Endothelial cell of umbilical vein (primary cell): ENCODE results near the gene REPIN1. TPM values are rescaled to one million over a fixed set of nuclear protein-coding genes. Genes with fewer than 3 reads are reported as not detected.

ENCODE experiments used
- BruUV-seq: library from RNA; stranded (reverse); fragments of 400-500 nt; replicated peaks from 2 replicates; lab custom pipeline; 2021; lab: Mats Ljungman, UMichigan
- CTCF ChIA-PET: fragments of 300-600, 350-600 bp; sonication (Branson Sonifier 250); formaldehyde crosslinking; loops from one replicate; lab custom pipeline; 2021; ENCODE audit warnings: antibody characterized with exemption, inconsistent platforms; lab: Charles Lee
- POLR2A ChIA-PET: fragments of 300-600, 350-600 bp; sonication (Branson Sonifier 250); formaldehyde crosslinking; loops from one replicate; lab custom pipeline; 2021; ENCODE audit warnings: antibody characterized with exemption, inconsistent platforms; lab: Charles Lee
- DNase-seq: peaks from one replicate; pipeline ENCODE4 v3.0.0-alpha.2; 2011; ENCODE audit warnings: low read depth, low spot score
- FAIRE-seq: peaks from 2 replicates; lab custom pipeline; 2011; peaks lifted over from hg19 to GRCh38; lab: Jason Lieb, UNC
- H2AFZ ChIP-seq: 2 replicates; pipeline ENCODE4 v1.6.0; 2012; ENCODE audit warnings: low read depth, low read length, control low read depth, inconsistent platforms
- H3K27ac ChIP-seq: 2 replicates; pipeline ENCODE4 v1.5.1; 2011; ENCODE audit warnings: low read depth, mild to moderate bottlenecking, control low read depth, low read length, moderate library complexity; ENCODE audit not compliant: insufficient read depth
- H3K27me3 ChIP-seq, 2 experiments: 2 replicates each; pipeline versions ENCODE4 v1.6.0 to v1.6.1; 2011; ENCODE audit warnings: low read length in 2 of 2, mixed read lengths in 1 of 2; ENCODE audit not compliant: control insufficient read depth in 2 of 2, insufficient read depth in 2 of 2
- H3K36me3 ChIP-seq, 2 experiments: 2 replicates in 1 of 2; 3 replicates in 1 of 2; pipeline ENCODE4 v1.5.1; 2011; ENCODE audit warnings: low read length in 2 of 2, mild to moderate bottlenecking in 1 of 2, moderate library complexity in 1 of 2; ENCODE audit not compliant: control insufficient read depth in 2 of 2, insufficient read depth in 2 of 2; ENCODE audit errors: extremely low read depth in 1 of 2
- H3K4me1 ChIP-seq: 3 replicates; pipeline ENCODE4 v1.5.1; 2011; ENCODE audit warnings: mild to moderate bottlenecking, low read length; ENCODE audit not compliant: control insufficient read depth, insufficient read depth; ENCODE audit errors: extremely low read depth
- H3K4me2 ChIP-seq: 2 replicates; pipeline ENCODE4 v1.6.1; 2011; ENCODE audit warnings: low read length, control low read depth, mixed read lengths; ENCODE audit not compliant: insufficient read depth
- H3K4me3 ChIP-seq, 3 experiments: fragments of 200-600 bp in 1 of 3; sonication (generic), shearing (Covaris generic) in 1 of 3; replicated peaks in 1 of 3; 2 replicates each; pipeline ENCODE4 v1.5.1; 2011 to 2016; ENCODE audit warnings: control low read depth in 3 of 3, low read length in 3 of 3, mild to moderate bottlenecking in 2 of 3, inconsistent platforms in 1 of 3, low read depth in 1 of 3, moderate library complexity in 1 of 3; ENCODE audit not compliant: insufficient read depth in 1 of 3
- H3K79me2 ChIP-seq: 2 replicates; pipeline ENCODE4 v1.6.0; 2012; ENCODE audit warnings: low read length, inconsistent platforms; ENCODE audit not compliant: control insufficient read depth, insufficient read depth
- H3K9ac ChIP-seq: replicated peaks from 2 replicates; pipeline ENCODE3; 2011; ENCODE audit warnings: low read length, control low read depth; ENCODE audit not compliant: insufficient read depth; ENCODE audit errors: extremely low read depth
- H3K9me1 ChIP-seq: replicated peaks from 3 replicates; pipeline ENCODE4 v1.6.0; 2011; ENCODE audit warnings: mild to moderate bottlenecking, low read length; ENCODE audit not compliant: control insufficient read depth, insufficient read depth; ENCODE audit errors: extremely low read depth
- H3K9me3 ChIP-seq: replicated peaks from 2 replicates; pipeline ENCODE4 v1.5.1; 2012; ENCODE audit warnings: low read length, inconsistent platforms; ENCODE audit not compliant: control insufficient read depth, insufficient read depth
- H4K20me1 ChIP-seq: replicated peaks from 2 replicates; pipeline ENCODE3; 2011; ENCODE audit warnings: mild to moderate bottlenecking, low read length; ENCODE audit not compliant: control insufficient read depth, insufficient read depth; ENCODE audit errors: extremely low read depth
- CTCF ChIP-seq, 2 donors: IDR thresholded peaks; 1 replicate in 1 of 2; 2 replicates in 1 of 2; pipeline ENCODE4 v1.5.1; 2011; ENCODE audit warnings: low read length in 2 of 2, mild to moderate bottlenecking in 2 of 2, moderate library complexity in 2 of 2, control low read depth in 1 of 2, inconsistent platforms in 1 of 2, low read depth in 1 of 2; ENCODE audit not compliant: insufficient read depth in 1 of 2; ENCODE audit errors: extremely low read depth in 1 of 2
- FOS ChIP-seq: IDR thresholded peaks from 2 replicates; pipeline ENCODE4 v1.6.1; 2011; ENCODE audit warnings: mild to moderate bottlenecking, low read length, moderate library complexity, borderline replicate concordance; ENCODE audit not compliant: insufficient read depth
- JUN ChIP-seq: IDR thresholded peaks from 2 replicates; pipeline ENCODE4 v1.6.1; 2011; ENCODE audit warnings: borderline replicate concordance, low read depth; ENCODE audit not compliant: insufficient read length, insufficient read depth
- MAX ChIP-seq: IDR thresholded peaks from 2 replicates; pipeline ENCODE4 v1.6.1; 2011; ENCODE audit not compliant: insufficient read depth, insufficient read length
- POLR2A ChIP-seq: IDR thresholded peaks from 2 replicates; pipeline ENCODE4 v1.6.1; 2012; ENCODE audit warnings: low read depth, mild to moderate bottlenecking, control low read depth, low read length
- POLR2AphosphoS5 ChIP-seq: IDR thresholded peaks from 2 replicates; pipeline ENCODE4 v1.6.1; 2012; ENCODE audit warnings: low read depth, mild to moderate bottlenecking, control low read depth, low read length, moderate library complexity; ENCODE audit not compliant: insufficient read depth
- dilution Hi-C: fragments of 300-500 bp; cut with MboI; formaldehyde crosslinking; loops from one replicate; pipeline ENCODE4 v1.15.0; 2019; ENCODE audit warnings: low sequenced_read_pairs; ENCODE audit not compliant: extremely low pct_ligation_motif_present
- intact Hi-C: fragments of 100-400 bp; cut with micrococcal nuclease; formaldehyde crosslinking; loops from one replicate; pipeline ENCODE4 v1.10.0; 2022
- polyA plus RNA-seq, 4 experiments: library from polyadenylated mRNA; depleted of rRNA in 3 of 4; stranded (reverse) in 3 of 4; unstranded in 1 of 4; fragments of >200 nt; gene quantifications; 2 replicates each; pipeline versions ENCODE4 v1.2.1 to v1.2.3, GENCODE V29; 2011 to 2012; ENCODE audit warnings: missing spikeins in 1 of 4
- total RNA-seq: library from RNA; stranded (reverse); gene quantifications from 2 replicates; pipeline ENCODE4 v1.2.3, GENCODE V29; 2021

Gene REPIN1
- total and polyA plus RNA-seq, 2 donors (not counting 3 experiments of a cell fraction or from before 2014, with no cell fraction given): 108 to 140 TPM

DNA sequence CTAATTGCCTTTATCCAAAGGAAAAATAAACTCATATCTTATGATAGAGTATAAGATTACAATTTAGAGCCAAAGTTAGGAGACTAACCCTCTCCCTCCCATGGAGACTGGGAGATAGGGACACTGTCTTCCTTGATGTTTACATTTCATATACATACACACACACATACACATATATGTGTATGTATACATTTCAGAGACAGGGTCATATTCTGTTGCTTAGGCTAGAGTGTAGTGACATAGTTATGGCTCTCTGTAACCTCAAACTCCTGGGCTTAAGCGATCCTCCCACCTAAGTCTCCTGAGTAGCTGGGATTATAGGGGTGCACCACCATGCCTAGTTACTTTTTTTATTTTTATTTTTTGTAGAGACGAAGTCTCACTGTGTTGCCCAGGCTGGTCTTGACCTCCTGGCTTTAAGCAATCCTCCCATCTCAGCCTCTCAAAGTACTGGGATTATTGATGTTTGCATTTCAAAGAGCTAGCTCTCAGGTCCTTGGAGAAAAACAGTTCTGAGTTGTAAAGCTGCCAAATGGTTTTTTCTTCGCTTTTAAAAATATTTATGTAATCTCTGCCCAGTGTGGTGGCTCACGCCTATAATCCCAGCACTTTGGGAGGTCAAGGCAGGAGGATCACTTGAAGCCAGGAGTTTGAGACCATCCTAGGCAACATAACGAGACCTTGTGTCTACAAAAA, 8.1 kb upstream of the REPIN1 start:
- dilution Hi-C loops: no loop called here

More for the DNA sequence above, 8.1 kb upstream of the REPIN1 start:
- Histone ChIP-seq H3K27me3 (no peaks in the 10 kb centered on the region), H3K9ac (no peak overlapping the region), H3K9me1 (no peaks in the 10 kb centered on the region), H3K9me3 (no peaks in the 10 kb centered on the region), H3K4me3 (no peak overlapping the region), H3K4me1 (peaks cover 9% of the 10 kb centered on the region), H3K27ac (no peak overlapping the region), H3K4me2 (no peak overlapping the region), H4K20me1 (no peaks in the 10 kb centered on the region), H3K36me3 (no peaks in the 10 kb centered on the region), H2AFZ (no peak overlapping the region), H3K79me2 (no peaks in the 10 kb centered on the region)
- intact Hi-C loops: no loop called here
- BruUV-seq: no TSS peak
- no peak for TF ChIP-seq FOS
- no peak for TF ChIP-seq POLR2AphosphoS5
- TF ChIP-seq MAX: no peak
- no peak for TF ChIP-seq CTCF (IDR thresholded peaks at IDR 0.05; ENCODE audit: extremely low read depth in 1 of 2, insufficient read depth in 1 of 2, low read depth in 1 of 2, low read length in 2 of 2)
- no peak for TF ChIP-seq POLR2A
- TF ChIP-seq JUN: no peak
- POLR2A ChIA-PET: no interaction called here
- DNase-seq (no peak), FAIRE-seq (no peak)
- CTCF ChIA-PET: interaction anchor here (1.0 to 1.2 kb wide), 2 partner anchors 17 to 88 kb away, joined by 4 read pairs; no protein-coding TSS in a partner anchor
